ENCODE data around the gene SLC6A3.

DNA sequence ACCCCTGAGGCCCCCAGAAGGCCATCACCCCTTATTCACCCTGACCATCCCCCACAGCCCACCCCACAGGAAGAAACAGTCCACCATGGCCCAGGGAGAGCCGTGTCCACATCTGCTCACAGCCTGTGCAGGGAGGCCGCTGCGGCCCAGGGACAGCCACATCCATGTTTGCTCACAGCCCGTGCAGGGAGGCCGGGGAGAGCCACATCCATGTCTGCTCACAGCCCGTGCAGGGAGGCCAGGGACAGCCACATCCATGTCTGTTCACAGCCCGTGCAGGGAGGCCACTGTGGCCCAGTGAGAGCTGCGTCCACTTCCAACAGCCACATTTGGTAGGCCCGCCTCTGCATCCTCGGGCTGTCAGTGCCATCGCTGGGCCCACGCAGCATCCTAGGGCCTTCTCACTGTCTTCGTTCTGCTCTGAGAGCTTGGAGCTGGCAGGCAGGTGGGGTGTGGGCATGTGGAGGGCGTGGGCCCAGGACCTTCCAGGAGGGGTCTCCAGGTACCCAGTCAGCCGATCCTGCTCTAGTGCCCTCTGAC, 40.4 kb upstream of the SLC6A3 start:
- TF ChIP-seq, protein P1, sequence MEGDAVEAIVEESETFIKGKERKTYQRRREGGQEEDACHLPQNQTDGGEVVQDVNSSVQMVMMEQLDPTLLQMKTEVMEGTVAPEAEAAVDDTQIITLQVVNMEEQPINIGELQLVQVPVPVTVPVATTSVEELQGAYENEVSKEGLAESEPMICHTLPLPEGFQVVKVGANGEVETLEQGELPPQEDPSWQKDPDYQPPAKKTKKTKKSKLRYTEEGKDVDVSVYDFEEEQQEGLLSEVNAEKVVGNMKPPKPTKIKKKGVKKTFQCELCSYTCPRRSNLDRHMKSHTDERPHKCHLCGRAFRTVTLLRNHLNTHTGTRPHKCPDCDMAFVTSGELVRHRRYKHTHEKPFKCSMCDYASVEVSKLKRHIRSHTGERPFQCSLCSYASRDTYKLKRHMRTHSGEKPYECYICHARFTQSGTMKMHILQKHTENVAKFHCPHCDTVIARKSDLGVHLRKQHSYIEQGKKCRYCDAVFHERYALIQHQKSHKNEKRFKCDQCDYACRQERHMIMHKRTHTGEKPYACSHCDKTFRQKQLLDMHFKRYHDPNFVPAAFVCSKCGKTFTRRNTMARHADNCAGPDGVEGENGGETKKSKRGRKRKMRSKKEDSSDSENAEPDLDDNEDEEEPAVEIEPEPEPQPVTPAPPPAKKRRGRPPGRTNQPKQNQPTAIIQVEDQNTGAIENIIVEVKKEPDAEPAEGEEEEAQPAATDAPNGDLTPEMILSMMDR (conservative IDR thresholded peaks at IDR 0.05 in 1 of 2, IDR thresholded peaks at IDR 0.05 in 1 of 2; ENCODE audit: extremely low read depth in 1 of 2, insufficient read depth in 1 of 2, low read depth in 1 of 2, low read length in 2 of 2), result no peak
- TF ChIP-seq EZH2 (IDR thresholded peaks at IDR 0.05; ENCODE audit: borderline replicate concordance, low read length), result no peak
